Measurements from ENCODE around the gene SHISAL2A. TPM values are rescaled to one million over a fixed set of nuclear protein-coding genes. Genes with fewer than 3 reads are reported as not detected.

Gene SHISAL2A
- total RNA-seq, 8 experiments from 2014 or later = 0.38 to 2.6 (median 0.92) TPM; not detected in 1

GRCh38 chr1:52667984-52668383 is 35.0 kb downstream of the SHISAL2A start:
- 20 to 100% (median 81%) methylated on average over 1 to 3 of the region's 3 CpGs; no CpG with 5 or more reads in 4 of the 10 experiments for WGBS, 10 experiments
- ATAC-seq (replicated peaks in 6 of 8) = no peak
- Histone ChIP-seq H3K4me1 (replicated peaks in 1 of 2) (peaks cover 25 to 26% of the 10 kb centered on the region in 2 donors), H3K4me3 (no peak overlapping the region), H3K27ac (no peak overlapping the region)
- in situ Hi-C loops (cut with MboI; ENCODE audit: low pct_unique_long_range_greater_than_20kb in 2 of 9, low sequenced_read_pairs in 9 of 9, unreplicated experiment in 9 of 9) = loop anchor here in 4 of 9 experiments (25.0 kb wide), 3 partner anchors 106 to 231 kb away; partner anchors contain the start of gene TUT4 (in 3 of the 4)

GRCh38 chr1:52668711-52669110 is 35.7 kb downstream of the SHISAL2A start:
- Histone ChIP-seq H3K4me3 (no peak overlapping the region), H3K27ac (no peak overlapping the region), H3K4me1 (replicated peaks in 1 of 2) (peaks cover 18% of the 10 kb centered on the region in 2 donors)
- in situ Hi-C loops (cut with MboI; ENCODE audit: low pct_unique_long_range_greater_than_20kb in 2 of 9, low sequenced_read_pairs in 9 of 9, unreplicated experiment in 9 of 9) = loop anchor here in 4 of 9 experiments (25.0 kb wide), 3 partner anchors 106 to 231 kb away; partner anchors contain the start of gene TUT4 (in 3 of the 4)
- WGBS, 10 experiments = 33 to 100% (median 86%) methylated on average over 1 to 2 of the region's 2 CpGs; no CpG with 5 or more reads in 6 of the 10 experiments
- ATAC-seq (replicated peaks in 6 of 8) = no peak

- Histone ChIP-seq H3K27ac (no peak overlapping the region), H3K4me1 (replicated peaks in 1 of 2) (peaks cover 20 to 21% of the 10 kb centered on the region in 2 donors), H3K4me3 (no peak overlapping the region)
- in situ Hi-C loops (cut with MboI; ENCODE audit: low pct_unique_long_range_greater_than_20kb in 2 of 9, low sequenced_read_pairs in 9 of 9, unreplicated experiment in 9 of 9) = loop anchor here in 4 of 9 experiments (25.0 kb wide), 3 partner anchors 107 to 232 kb away; partner anchors contain the start of gene TUT4 (in 3 of the 4)
- WGBS, 10 experiments = 50 to 100% (median 88%) methylated on average over 1 of the region's 1 CpG
- ATAC-seq (replicated peaks in 6 of 8) = peak in 3 of 8 experiments; percentile 69 to 78 (median 73)
Measured at GRCh38 chr1:52669696-52670095, 36.7 kb downstream of the SHISAL2A start.

GRCh38 chr1:52670604-52671003 is 37.6 kb downstream of the SHISAL2A start:
- 46 to 95% (median 80%) methylated on average over 1 to 2 of the region's 2 CpGs; no CpG with 5 or more reads in 1 of the 10 experiments for WGBS, 10 experiments
- in situ Hi-C loops (cut with MboI; ENCODE audit: low pct_unique_long_range_greater_than_20kb in 2 of 9, low sequenced_read_pairs in 9 of 9, unreplicated experiment in 9 of 9) = loop anchor here in 4 of 9 experiments (25.0 kb wide), 3 partner anchors 108 to 233 kb away; partner anchors contain the start of gene TUT4 (in 3 of the 4)
- no peak for ATAC-seq (replicated peaks in 6 of 8)
- Histone ChIP-seq H3K4me3 (no peak overlapping the region), H3K27ac (no peak overlapping the region), H3K4me1 (replicated peaks in 1 of 2) (peaks cover 15 to 18% of the 10 kb centered on the region in 2 donors)

GRCh38 chr1:52672946-52673345 is 40.0 kb downstream of the SHISAL2A start:
- in situ Hi-C loops (cut with MboI; ENCODE audit: low pct_unique_long_range_greater_than_20kb in 2 of 9, low sequenced_read_pairs in 9 of 9, unreplicated experiment in 9 of 9) = loop anchor here in 4 of 9 experiments (25.0 kb wide), 3 partner anchors 111 to 236 kb away; partner anchors contain the start of gene TUT4 (in 3 of the 4)
- Histone ChIP-seq H3K4me1 (replicated peaks in 1 of 2) (peaks cover 10 to 12% of the 10 kb centered on the region in 2 donors), H3K27ac (no peak overlapping the region), H3K4me3 (no peak overlapping the region)
- ATAC-seq (replicated peaks in 6 of 8) = peak in 1 of 8 experiments; percentile 18
- WGBS, 10 experiments = 29% methylated on average over 1 of the region's 1 CpG; no CpG with 5 or more reads in 9 of the 10 experiments

- 63 to 95% (median 91%) methylated on average over 1 to 4 of the region's 4 CpGs; no CpG with 5 or more reads in 2 of the 10 experiments for WGBS, 10 experiments
- in situ Hi-C loops (cut with MboI; ENCODE audit: low pct_unique_long_range_greater_than_20kb in 2 of 9, low sequenced_read_pairs in 9 of 9, unreplicated experiment in 9 of 9) = loop anchor here in 4 of 9 experiments (25.0 kb wide), 3 partner anchors 111 to 236 kb away; partner anchors contain the start of gene TUT4 (in 3 of the 4)
- Histone ChIP-seq H3K4me3 (no peak overlapping the region), H3K4me1 (replicated peaks in 1 of 2) (peaks cover 10 to 12% of the 10 kb centered on the region in 2 donors), H3K27ac (no peak overlapping the region)
- no peak for ATAC-seq (replicated peaks in 6 of 8)
Measured at GRCh38 chr1:52673513-52673912, 40.5 kb downstream of the SHISAL2A start.

- H3K27ac ChIP-seq = peak overlapping the region; percentile 6 to 9
- WGBS, 10 experiments = 73 to 100% (median 91%) methylated on average over 1 to 6 of the region's 6 CpGs; no CpG with 5 or more reads in 2 of the 10 experiments
- peak in 5 of 8 experiments; percentile 73 to 97 (median 96) for ATAC-seq (replicated peaks in 6 of 8)
- H3K4me3 ChIP-seq = no peak overlapping the region
- in situ Hi-C loops (cut with MboI; ENCODE audit: low pct_unique_long_range_greater_than_20kb in 2 of 9, low sequenced_read_pairs in 9 of 9, unreplicated experiment in 9 of 9) = loop anchor here in 5 of 9 experiments (25.0 kb wide), 5 partner anchors 112 to 237 kb away; partner anchors contain the start of gene TUT4 (in 3 of the 5)
- H3K4me1 ChIP-seq (replicated peaks in 1 of 2) = peaks cover 10 to 19% of the 10 kb centered on the region in 2 donors
Measured at GRCh38 chr1:52674497-52675384, 41.8 kb downstream of the SHISAL2A start.

GRCh38 chr1:52676249-52676903 is 43.4 kb downstream of the SHISAL2A start:
- no peak overlapping the region for H3K4me3 ChIP-seq
- H3K4me1 ChIP-seq (replicated peaks in 1 of 2) = peaks cover 10 to 19% of the 10 kb centered on the region in 2 donors
- H3K27ac ChIP-seq = no peak overlapping the region
- peak in 1 of 8 experiments; percentile 11 for ATAC-seq (replicated peaks in 6 of 8)
- in situ Hi-C loops (cut with MboI; ENCODE audit: low pct_unique_long_range_greater_than_20kb in 2 of 9, low sequenced_read_pairs in 9 of 9, unreplicated experiment in 9 of 9) = loop anchor here in 3 of 9 experiments (25.0 kb wide), 3 partner anchors 189 to 239 kb away; no protein-coding TSS in a partner anchor
- 62 to 100% (median 81%) methylated on average over 1 to 8 of the region's 8 CpGs; no CpG with 5 or more reads in 2 of the 10 experiments for WGBS, 10 experiments

- peak in 3 of 8 experiments; percentile 91 to 97 (median 95) for ATAC-seq (replicated peaks in 6 of 8)
- peaks cover 10 to 19% of the 10 kb centered on the region in 2 donors for H3K4me1 ChIP-seq (replicated peaks in 1 of 2)
- no peak overlapping the region for H3K4me3 ChIP-seq
- no peak overlapping the region for H3K27ac ChIP-seq
- in situ Hi-C loops (cut with MboI; ENCODE audit: low pct_unique_long_range_greater_than_20kb in 2 of 9, low sequenced_read_pairs in 9 of 9, unreplicated experiment in 9 of 9) = loop anchor here in 3 of 9 experiments (25.0 kb wide), 3 partner anchors 190 to 240 kb away; no protein-coding TSS in a partner anchor
- WGBS, 10 experiments = 22 to 100% (median 81%) methylated on average over 2 to 6 of the region's 6 CpGs
Measured at GRCh38 chr1:52677076-52677806, 44.3 kb downstream of the SHISAL2A start.

GRCh38 chr1:52679048-52679447 is 46.1 kb downstream of the SHISAL2A start:
- ATAC-seq (replicated peaks in 6 of 8) = no peak
- H3K27ac ChIP-seq = no peak overlapping the region
- in situ Hi-C loops (cut with MboI; ENCODE audit: low pct_unique_long_range_greater_than_20kb in 2 of 9, low sequenced_read_pairs in 9 of 9, unreplicated experiment in 9 of 9) = loop anchor here in 3 of 9 experiments (25.0 kb wide), 3 partner anchors 192 to 242 kb away; no protein-coding TSS in a partner anchor
- no peak overlapping the region for H3K4me3 ChIP-seq
- WGBS, 10 experiments = 29 to 80% methylated on average over 1 of the region's 1 CpG; no CpG with 5 or more reads in 8 of the 10 experiments
- H3K4me1 ChIP-seq (replicated peaks in 1 of 2) = peaks cover 10 to 19% of the 10 kb centered on the region in 2 donors

GRCh38 chr1:52679498-52679897 is 46.5 kb downstream of the SHISAL2A start:
- 67 to 100% (median 90%) methylated on average over 1 to 5 of the region's 5 CpGs; no CpG with 5 or more reads in 2 of the 10 experiments for WGBS, 10 experiments
- ATAC-seq (replicated peaks in 6 of 8) = no peak

More at GRCh38 chr1:52679498-52679897, 46.5 kb downstream of the SHISAL2A start:
- Histone ChIP-seq H3K4me1 (replicated peaks in 1 of 2) (peaks cover 6 to 15% of the 10 kb centered on the region in 2 donors), H3K4me3 (no peak overlapping the region), H3K27ac (no peak overlapping the region)
- in situ Hi-C loops (cut with MboI; ENCODE audit: low pct_unique_long_range_greater_than_20kb in 2 of 9, low sequenced_read_pairs in 9 of 9, unreplicated experiment in 9 of 9) = loop anchor here in 3 of 9 experiments (25.0 kb wide), 3 partner anchors 192 to 242 kb away; no protein-coding TSS in a partner anchor

Data from motor neuron (in vitro differentiated cells).